GM18505 (cell line): ENCODE results near the gene GRIA1.
"Not testable (repeated sequence)": the region's sequence is repeated elsewhere in the genome, so short reads cannot be mapped to it uniquely, and the experiment has no call there.

Experiments
- ATAC-seq: cut with Tn5 transposase; IDR thresholded peaks from one replicate; pipeline ENCODE4 v1.9.1; 2021; ENCODE audit not compliant: unreplicated experiment
- POLR2A ChIP-seq: IDR thresholded peaks from 4 replicates; pipeline ENCODE4 v1.6.1; 2011; ENCODE audit warnings: borderline replicate concordance; ENCODE audit not compliant: insufficient read depth, insufficient read length; ENCODE audit errors: extremely low read depth

GRIA1 gene

DNA sequence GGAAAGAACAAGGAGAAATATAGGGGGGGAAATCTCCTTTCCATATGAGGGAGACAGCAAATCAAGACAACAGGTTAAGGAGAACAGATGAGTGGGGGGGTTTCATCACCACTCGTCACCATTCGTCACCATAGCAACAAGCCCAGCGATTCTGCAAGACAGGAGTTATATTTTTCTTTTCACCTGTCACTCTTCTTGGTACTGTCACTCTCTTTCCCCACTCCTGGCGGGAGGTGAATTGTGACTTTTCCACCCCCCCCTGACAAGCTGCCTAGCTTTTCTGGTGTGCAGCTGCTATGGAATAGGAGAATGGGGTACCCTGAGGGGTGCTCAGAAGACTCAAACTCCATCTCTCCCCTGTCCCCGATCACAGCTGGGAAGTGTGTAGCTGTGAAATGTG, 308.4 kb downstream of the GRIA1 start:
- ATAC-seq, result no peak
- no peak for TF ChIP-seq POLR2A

DNA sequence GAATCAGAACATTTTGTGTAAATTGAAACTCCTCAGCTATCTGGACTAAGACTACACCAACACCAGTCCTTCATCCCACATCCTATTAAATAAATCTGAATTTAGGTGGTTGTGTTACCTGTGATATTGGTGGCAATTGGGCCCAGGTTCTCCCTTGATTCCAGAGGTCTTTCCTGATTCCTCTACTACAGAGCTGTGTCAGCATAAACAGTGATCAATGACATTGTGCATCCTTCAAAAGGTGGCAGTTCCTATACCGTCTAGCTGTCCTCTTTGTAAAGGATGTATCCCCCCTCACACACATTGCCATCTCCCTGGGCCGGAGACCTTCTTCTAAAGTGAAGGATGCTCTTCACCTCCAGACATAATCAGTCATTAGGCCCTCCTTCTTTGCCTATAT, 309.0 kb downstream of the GRIA1 start:
- no peak for TF ChIP-seq POLR2A
- no peak for ATAC-seq

DNA sequence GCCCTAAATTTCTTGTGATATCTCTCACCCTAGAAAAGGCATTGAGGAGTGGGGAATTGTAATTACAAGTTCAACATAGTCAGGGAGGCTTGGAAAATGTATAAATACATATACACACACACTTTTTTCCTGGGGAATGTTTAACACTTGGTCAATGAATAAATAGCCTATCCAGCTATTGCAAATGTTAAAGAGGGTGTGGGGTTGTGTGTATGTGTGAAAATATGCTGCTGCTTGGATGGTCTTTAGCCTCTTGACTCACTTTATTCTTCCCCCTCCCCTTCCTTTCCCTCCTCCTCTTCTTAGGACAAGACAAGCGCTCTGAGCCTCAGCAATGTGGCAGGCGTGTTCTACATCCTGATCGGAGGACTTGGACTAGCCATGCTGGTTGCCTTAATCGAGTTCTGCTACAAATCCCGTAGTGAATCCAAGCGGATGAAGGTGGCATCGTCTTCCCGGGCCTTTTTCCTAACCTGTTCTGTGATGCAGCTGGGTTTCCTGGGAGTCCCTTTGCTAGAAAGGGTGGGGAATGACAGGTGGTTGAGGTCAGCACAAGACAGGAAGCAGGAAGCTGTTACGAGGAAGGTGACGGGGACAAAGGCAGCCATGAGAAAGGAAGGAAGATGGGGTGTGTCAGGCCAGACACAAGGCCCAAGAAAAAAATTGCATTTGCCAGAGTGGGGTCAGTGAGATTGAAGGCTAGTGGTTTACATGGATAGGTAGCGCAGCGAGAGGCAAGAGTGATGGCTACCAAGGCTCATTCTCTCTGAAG, 311.8 kb downstream of the GRIA1 start:
- TF ChIP-seq POLR2A, result no peak
- ATAC-seq, result no peak

DNA sequence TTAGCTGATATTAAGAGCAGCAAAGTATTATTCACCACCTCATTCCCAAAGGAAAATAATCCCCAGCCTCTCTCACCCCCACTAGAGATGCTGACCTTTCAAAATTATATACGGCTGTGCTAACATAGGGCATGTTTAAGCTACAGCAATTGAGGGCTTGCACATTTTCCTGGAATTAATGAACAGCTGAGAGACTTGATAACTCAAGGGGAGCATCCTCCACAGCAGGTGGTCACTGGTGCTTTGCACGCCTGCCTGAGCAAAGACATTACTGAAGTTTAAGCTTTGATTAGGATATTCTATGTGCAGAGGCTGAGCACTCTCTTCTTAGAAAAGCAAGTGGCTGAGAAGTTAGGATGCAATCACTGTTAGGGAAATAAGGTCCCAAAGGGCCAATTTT, 317.3 kb downstream of the GRIA1 start:
- no peak for ATAC-seq

DNA sequence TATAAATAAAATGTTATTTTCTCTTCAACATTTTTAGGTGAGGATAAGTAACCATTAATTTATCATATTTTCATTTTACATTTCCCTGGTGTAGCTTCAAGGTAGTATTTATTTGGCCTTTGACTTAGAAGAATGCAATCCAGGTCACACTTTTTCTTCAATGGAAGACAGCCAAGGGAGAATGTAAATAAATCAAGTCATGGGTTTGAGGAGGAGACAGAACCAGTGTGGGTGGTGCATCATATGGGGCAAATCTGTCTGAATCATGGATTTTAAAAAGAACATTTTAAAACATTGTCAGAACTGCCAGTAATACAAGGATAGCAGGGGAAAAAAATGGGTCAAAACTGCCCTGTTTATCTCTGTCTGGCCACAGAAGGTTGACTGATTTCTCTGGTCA, 318.7 kb downstream of the GRIA1 start:
- TF ChIP-seq POLR2A, result no peak
- no peak for ATAC-seq

More for the DNA sequence above, 317.3 kb downstream of the GRIA1 start:
- no peak for TF ChIP-seq POLR2A

DNA sequence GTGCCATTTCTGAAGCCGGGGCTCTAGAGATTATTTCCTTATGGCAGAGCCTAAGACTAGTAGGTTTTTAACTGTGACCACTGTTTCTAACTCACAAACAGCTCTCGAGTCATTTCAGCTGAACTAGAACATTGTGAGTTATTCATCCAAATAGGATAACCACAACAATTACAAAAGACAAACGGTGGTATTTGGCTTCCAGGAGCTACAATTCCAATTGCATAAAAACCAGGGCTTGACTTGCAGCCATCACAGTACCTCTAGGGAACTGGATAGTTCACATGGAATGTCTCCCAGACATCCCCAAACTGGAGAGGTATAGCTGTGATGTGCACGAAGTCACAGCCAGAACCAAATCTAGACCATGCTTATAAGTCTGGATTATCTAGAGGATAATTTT, 323.4 kb downstream of the GRIA1 start:
- ATAC-seq, result no peak
- no peak for TF ChIP-seq POLR2A

DNA sequence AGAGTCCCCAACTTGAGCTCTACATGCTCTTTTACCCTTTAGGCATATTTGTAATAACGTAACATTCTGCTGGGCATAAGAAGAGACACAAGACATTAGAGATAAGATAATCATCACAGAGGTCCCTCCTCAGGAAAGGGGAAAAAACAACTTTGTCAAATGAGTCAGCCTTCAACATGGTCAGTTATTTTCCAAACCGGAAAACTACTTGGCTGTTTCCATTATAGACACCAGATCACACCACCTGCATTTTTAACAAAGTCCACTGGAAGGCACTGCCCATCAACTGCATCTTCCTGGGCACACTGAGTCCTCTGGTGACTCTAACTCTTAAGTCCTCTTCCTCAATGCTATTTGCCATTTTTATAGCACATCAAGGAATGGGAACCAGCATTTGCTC, 326.4 kb downstream of the GRIA1 start:
- TF ChIP-seq POLR2A, result no peak
- ATAC-seq, result no peak

DNA sequence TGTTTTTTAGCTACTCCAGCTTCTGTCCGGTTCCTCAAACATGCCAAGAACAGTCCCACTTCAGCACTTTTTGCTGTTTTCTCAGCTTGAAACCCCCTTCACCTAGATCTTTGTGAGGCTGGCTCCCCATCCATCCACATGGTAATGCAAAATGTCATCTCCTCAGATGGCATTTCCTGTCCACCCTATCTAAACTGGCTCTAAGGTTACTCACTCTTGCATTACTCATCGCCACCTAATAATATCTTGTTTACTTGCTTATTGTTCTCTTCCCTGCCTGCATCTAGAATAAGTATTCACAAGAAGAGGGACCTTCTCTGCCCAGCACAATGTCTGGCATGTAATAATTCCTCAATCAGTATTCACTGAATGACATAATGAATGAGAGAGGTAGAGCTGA, 328.2 kb downstream of the GRIA1 start:
- ATAC-seq, result no peak
- no peak for TF ChIP-seq POLR2A

DNA sequence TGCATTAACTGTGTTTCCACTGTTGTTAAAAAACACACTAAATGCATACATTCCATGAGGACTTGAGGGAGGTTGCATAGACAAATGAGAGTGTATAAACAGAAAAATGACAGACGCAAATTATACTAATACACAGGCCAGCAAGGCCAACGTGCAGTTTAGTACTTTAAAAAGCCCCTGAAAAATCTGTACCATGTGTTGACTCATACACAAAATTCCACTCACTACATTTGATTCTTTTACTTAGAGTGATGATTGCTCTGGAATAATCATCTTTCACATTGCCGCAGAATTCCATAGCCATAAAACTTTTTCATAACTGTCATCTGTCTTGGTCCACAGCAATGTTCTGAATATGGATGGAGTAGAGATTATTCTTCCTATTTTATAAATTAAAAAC, 332.6 kb downstream of the GRIA1 start:
- ATAC-seq, result no peak
- no peak for TF ChIP-seq POLR2A

DNA sequence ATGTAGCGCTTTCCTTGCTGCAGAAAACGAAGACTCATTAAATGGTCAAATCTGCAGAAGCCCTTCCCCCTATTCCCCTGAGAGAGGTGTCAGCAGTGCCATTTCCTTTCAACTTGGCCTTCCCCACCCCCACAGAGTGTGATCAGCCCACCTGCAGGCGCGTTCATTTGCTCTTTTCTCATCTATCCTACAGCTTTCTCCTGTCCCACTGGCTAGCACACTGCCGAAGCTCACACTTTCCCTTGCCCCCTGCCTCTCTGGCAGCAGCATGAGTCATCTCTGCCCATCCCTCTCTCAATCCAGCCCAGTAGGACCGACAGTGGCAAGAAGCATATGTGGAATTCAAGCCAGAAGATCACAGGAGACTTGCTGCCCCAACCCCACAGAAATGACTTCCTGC, 334.4 kb downstream of the GRIA1 start:
- no peak for ATAC-seq
- TF ChIP-seq POLR2A, result no peak

DNA sequence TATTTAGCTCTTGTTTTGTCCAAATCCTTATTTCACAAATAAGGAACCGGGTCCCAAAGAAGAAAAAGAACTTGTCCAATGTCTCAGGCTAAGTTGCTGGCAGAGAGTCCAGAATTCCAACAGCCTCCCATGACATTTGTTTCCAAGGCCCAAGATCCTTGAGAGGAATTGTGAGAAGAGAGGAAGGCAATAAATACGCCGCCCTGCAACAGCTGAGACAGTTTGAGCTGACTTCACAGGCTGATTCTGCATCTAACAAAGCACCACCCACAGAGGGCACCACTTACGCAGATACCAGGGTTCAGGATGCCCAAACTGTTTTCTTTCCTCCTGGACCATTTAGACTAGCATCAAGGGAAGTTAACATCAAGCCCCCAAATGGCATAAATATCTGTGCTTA, 336.9 kb downstream of the GRIA1 start:
- no peak for ATAC-seq
- TF ChIP-seq POLR2A, result no peak

DNA sequence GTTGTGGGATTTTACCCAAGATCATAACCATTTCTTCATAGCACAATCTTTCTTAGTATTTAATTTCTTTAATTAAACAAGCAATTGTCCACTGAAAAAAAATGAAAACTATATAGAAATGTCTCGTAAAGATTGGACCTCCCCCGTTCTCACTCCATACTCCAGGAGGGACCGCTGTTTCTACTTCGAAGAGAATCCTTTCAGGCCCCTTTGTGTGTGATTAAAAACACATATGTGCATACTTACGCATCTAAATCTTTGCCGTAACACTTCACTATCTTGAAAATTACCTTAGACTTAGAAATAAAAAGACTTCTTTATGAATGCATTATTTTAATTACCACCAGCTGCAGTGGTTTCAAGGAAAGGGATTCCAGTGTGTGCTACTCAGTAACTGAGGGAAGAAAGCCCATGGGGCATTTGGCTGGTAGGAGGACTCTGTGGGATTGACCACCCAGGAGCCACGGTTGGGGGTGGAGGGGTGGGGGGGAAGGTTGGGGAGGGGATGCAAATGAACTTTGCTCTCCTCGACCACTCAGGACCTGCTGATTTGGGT, 339.1 kb downstream of the GRIA1 start:
- ATAC-seq, result no peak
- no peak for TF ChIP-seq POLR2A

DNA sequence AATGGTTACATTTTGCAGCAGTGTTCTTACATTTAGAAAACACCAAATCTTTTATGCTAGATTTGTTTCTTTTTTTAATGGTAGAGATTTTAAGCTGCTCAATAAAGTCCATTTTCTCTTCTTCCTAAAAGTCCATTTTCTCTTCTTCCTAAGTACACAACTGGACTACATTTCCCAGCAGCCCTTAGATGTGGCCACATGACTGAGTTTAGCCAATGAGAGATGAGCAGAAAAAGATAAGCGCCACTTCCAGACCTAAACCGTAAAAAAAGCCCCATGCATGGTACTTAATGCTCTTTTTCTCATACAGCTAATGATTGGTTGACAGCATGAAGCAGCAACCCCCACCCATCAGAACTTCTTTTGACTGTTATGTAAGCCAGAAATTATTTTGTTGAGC, 341.5 kb downstream of the GRIA1 start:
- ATAC-seq, result peak; percentile 66
- no peak for TF ChIP-seq POLR2A

DNA sequence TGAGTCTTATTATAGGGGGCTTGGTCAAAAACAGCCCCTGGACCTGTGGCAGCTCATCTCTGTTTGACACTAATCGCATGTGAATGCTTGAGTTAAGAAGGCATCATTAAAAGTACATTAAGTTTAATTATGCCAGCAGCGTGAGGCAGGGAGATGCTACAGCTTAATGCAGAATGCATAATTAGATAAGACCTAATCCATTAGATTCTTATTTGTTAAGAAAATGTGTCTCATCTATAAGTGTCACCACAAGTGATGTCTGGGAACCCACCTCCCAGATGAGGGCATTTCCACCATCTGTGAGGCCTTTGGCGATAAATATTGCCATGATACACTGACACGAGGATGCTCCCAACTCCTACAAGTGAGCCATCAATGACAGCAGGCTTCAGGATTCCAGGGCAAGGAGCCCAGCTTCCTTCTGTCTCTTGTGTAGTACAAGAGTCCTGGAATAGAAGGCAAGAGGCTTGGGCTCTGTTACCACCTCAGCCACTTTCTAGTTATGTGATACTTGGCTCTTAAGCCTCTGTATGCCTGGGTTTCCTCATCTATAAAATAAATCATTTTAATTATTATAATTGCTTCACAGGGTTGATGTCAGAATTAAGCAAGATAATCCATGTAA, 345.5 kb downstream of the GRIA1 start:
- ATAC-seq, result no peak
- TF ChIP-seq POLR2A, result no peak

DNA sequence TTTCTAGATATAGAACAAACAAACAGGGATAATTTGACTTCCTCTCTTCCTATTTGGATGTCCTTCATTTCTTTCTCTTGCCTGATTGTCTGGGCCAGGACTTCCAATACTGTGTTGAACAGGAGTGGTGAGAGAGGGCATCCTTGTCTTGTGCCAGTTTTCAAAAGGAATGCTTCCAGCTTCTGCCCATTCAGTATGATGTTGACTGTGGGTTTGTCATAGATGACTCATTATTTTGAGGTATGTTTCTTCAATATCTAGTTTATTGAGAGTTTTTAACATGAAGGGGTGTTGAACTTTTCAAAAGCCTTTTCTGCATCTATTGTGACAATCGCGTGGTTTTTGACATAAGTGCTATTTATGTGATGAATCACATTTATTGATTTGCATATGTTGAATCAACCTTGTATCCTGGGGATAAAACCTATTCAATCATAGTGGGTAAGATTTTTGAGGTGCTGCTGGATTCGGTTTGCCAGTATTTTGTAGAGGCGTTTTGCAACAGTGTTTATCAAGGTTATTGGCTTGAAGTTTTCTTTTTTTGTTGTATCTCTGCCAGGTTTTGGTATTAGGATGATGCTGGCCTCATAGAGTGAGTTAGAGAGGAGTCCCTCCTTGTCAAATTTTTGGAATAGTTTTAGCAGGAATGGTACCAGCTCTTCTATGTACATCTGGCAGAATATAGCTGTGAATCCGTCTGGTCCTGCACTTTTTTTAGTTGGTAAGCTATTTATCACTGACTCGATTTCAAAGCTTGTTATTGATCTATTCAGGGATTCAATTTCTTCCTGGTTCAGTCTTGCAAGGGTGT, 359.0 kb downstream of the GRIA1 start:
- not testable (repeated sequence) for ATAC-seq
